Measurements from ENCODE around the gene LHX6. TPM values are rescaled to one million over a fixed set of nuclear protein-coding genes. Genes with fewer than 3 reads are reported as not detected.

The LHX6 gene
- total RNA-seq, 1 donor from 2014 or later, result 8.1 TPM

GRCh38 chr9:122207096-122207495 is 21.7 kb downstream of the LHX6 start:
- ATAC-seq, result no peak
- Histone ChIP-seq H3K27me3 (ENCODE audit: low read depth) (peaks cover 13% of the 10 kb centered on the region), H3K4me1 (no peaks in the 10 kb centered on the region), H3K27ac (no peak overlapping the region), H3K36me3 (no peaks in the 10 kb centered on the region), H3K9me3 (no peaks in the 10 kb centered on the region), H3K4me3 (no peak overlapping the region)
- no peak for DNase-seq
- no peak for TF ChIP-seq CTCF (IDR thresholded peaks at IDR 0.05)
- intact Hi-C loops (cut with DNase I), result no loop called here

- TF ChIP-seq CTCF (IDR thresholded peaks at IDR 0.05), result no peak
- no peak overlapping the region for H3K27ac ChIP-seq
- no peaks in the 10 kb centered on the region for H3K36me3 ChIP-seq
- H3K27me3 ChIP-seq (ENCODE audit: low read depth), result peaks cover 6% of the 10 kb centered on the region
- H3K9me3 ChIP-seq, result no peaks in the 10 kb centered on the region
- H3K4me3 ChIP-seq, result no peak overlapping the region
- intact Hi-C loops (cut with DNase I), result no loop called here
- DNase-seq (no peak), ATAC-seq (peak in 1 of 2 donors; percentile 29)
- no peaks in the 10 kb centered on the region for H3K4me1 ChIP-seq
Measured at GRCh38 chr9:122206118-122207046, 22.4 kb downstream of the LHX6 start.

- H3K36me3 ChIP-seq, result no peaks in the 10 kb centered on the region
- no peak overlapping the region for H3K4me3 ChIP-seq
- H3K9me3 ChIP-seq, result no peaks in the 10 kb centered on the region
- DNase-seq (no peak), ATAC-seq (no peak)
- H3K4me1 ChIP-seq, result no peaks in the 10 kb centered on the region
- intact Hi-C loops (cut with DNase I), result no loop called here
- no peak for TF ChIP-seq CTCF (IDR thresholded peaks at IDR 0.05)
- H3K27ac ChIP-seq, result no peak overlapping the region
- H3K27me3 ChIP-seq (ENCODE audit: low read depth), result peaks cover 3% of the 10 kb centered on the region
Measured at GRCh38 chr9:122205176-122205575, 23.6 kb downstream of the LHX6 start.

GRCh38 chr9:122204491-122204890 is 24.3 kb downstream of the LHX6 start:
- Histone ChIP-seq H3K4me3 (no peak overlapping the region), H3K27me3 (ENCODE audit: low read depth) (peaks cover 3% of the 10 kb centered on the region), H3K9me3 (no peaks in the 10 kb centered on the region), H3K4me1 (no peaks in the 10 kb centered on the region), H3K27ac (no peak overlapping the region), H3K36me3 (no peaks in the 10 kb centered on the region)
- intact Hi-C loops (cut with DNase I), result no loop called here
- ATAC-seq, result no peak
- no peak for TF ChIP-seq CTCF (IDR thresholded peaks at IDR 0.05)
- no peak for DNase-seq

- Histone ChIP-seq H3K27me3 (ENCODE audit: low read depth) (peaks cover 3% of the 10 kb centered on the region), H3K4me3 (no peak overlapping the region), H3K36me3 (no peaks in the 10 kb centered on the region), H3K9me3 (no peaks in the 10 kb centered on the region), H3K4me1 (no peaks in the 10 kb centered on the region), H3K27ac (no peak overlapping the region)
- intact Hi-C loops (cut with DNase I), result no loop called here
- no peak for TF ChIP-seq CTCF (IDR thresholded peaks at IDR 0.05)
- DNase-seq, result no peak
- no peak for ATAC-seq
Measured at GRCh38 chr9:122204055-122204454, 24.7 kb downstream of the LHX6 start.
